Thoracic aorta (tissue), 2 donors: ENCODE data around the gene TNFAIP1. TPM values are rescaled to one million over a fixed set of nuclear protein-coding genes. Genes with fewer than 3 reads are reported as not detected.

ENCODE experiments used
- ATAC-seq: fragments of 150-250 bp; one replicate; pipeline ENCODE4 v1.8.0; 2017; ENCODE audit warnings: low read depth; ENCODE audit not compliant: insufficient number of reproducible peaks, low FRiP score
- DNase-seq: peaks from one replicate; pipeline ENCODE4 v3.0.0-alpha.2; 2020; ENCODE audit warnings: low spot score
- H3K27ac ChIP-seq, 2 donors: fragments of 200-600 bp; sonication (generic); 1 replicate in 1 of 2; 2 replicates in 1 of 2; pipeline ENCODE4 v1.5.1; 2016; ENCODE audit warnings: mild to moderate bottlenecking in 2 of 2, moderate library complexity in 2 of 2
- H3K27me3 ChIP-seq: fragments of 200-600 bp; sonication (generic); replicated peaks from 2 replicates; pipeline ENCODE4 v1.6.0; 2016; ENCODE audit warnings: mild to moderate bottlenecking; ENCODE audit not compliant: insufficient read depth
- H3K36me3 ChIP-seq: fragments of 200-600 bp; sonication (generic); one replicate; pipeline ENCODE4 v1.5.1; 2016
- H3K4me1 ChIP-seq, 2 donors: fragments of 200-600 bp; sonication (generic); 1 replicate in 1 of 2; 2 replicates in 1 of 2; pipeline versions ENCODE4 v1.5.1 to v1.6.0; 2016; ENCODE audit warnings: low read depth in 2 of 2, mild to moderate bottlenecking in 1 of 2; ENCODE audit not compliant: control insufficient read depth in 1 of 2
- H3K4me3 ChIP-seq: fragments of 200-600 bp; sonication (generic); 2 replicates; pipeline ENCODE4 v1.5.1; 2016; ENCODE audit warnings: mild to moderate bottlenecking
- H3K9me3 ChIP-seq: fragments of 200-600 bp; sonication (generic); 2 replicates; pipeline ENCODE4 v1.5.1; 2016
- total RNA-seq, 2 donors: library from RNA; depleted of rRNA; stranded (reverse); fragments of >200 nt; gene quantifications; one replicate each; pipeline versions ENCODE4 v1.1.0 to v1.2.3, GENCODE V29; 2016
- TF ChIP-seq, protein P1 (sequence below): fragments of 200-600 bp; sonication (generic); IDR thresholded peaks from one replicate; pipeline ENCODE4 v1.5.1; 2019; ENCODE audit warnings: antibody characterized with exemption

TNFAIP1 gene
- total RNA-seq, 2 donors from 2014 or later: 43.3 to 66.1 TPM

DNA sequence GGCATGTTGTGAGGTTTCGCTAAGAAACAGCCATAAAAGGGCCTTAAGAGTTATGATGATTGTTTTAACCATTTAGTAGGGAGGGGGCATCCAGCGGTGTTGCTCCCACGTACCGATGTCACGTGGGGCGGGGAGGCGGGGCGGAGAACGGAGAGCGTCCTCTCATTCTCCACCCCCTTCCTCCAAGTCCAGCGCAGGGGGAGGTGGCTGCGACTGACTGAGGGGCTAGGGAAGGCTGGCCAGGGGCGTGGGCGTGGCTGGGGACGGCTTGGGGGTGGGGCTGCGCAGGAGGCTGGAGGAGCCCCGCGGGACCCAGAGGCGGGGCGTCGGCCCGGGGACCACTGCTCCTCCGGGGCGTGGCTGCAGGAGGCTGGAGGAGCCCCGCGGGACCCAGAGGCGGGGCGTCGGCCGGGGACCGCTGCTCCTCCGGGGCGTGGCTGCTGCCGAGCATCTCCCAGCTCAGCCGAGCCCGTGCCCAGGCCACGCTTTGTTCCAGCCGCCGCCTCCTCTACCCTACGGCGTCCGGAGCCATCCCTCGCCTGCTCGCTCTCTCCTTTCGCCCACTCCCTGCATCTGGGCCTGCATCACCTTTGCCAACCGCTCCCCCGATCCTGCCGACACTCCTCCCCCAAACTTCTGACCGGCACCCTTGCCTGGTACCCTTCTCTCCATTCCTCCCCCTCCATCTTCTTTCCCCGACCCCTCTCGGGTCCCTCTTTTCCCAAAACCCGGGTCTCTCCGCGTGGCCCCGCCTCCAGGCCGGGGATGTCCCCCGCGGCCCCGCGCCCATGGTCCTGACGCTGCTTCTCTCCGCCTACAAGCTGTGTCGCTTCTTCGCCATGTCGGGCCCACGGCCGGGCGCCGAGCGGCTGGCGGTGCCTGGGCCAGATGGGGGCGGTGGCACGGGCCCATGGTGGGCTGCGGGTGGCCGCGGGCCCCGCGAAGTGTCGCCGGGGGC lies 36.0 kb downstream of the TNFAIP1 start, which contains the start of gene SARM1:
TSS of gene SARM1 (plus strand) at position 450 of the 958 bp plus-strand sequence. CDS start at position 789, 339 bp downstream.
- Histone ChIP-seq H3K4me3 (peak within 1 kb of the TSS; percentile 73), H3K36me3 (no peaks in the 10 kb centered on the region), H3K9me3 (no peaks in the 10 kb centered on the region), H3K27me3 (no peaks in the 10 kb centered on the region), H3K4me1 (peaks cover 11 to 28% of the 10 kb centered on the region in 2 donors), H3K27ac (peak within 1 kb of the TSS; percentile 64 to 70)
- peak; percentile 60 for ATAC-seq
- DNase-seq: peak; percentile 66
- TF ChIP-seq, protein P1, sequence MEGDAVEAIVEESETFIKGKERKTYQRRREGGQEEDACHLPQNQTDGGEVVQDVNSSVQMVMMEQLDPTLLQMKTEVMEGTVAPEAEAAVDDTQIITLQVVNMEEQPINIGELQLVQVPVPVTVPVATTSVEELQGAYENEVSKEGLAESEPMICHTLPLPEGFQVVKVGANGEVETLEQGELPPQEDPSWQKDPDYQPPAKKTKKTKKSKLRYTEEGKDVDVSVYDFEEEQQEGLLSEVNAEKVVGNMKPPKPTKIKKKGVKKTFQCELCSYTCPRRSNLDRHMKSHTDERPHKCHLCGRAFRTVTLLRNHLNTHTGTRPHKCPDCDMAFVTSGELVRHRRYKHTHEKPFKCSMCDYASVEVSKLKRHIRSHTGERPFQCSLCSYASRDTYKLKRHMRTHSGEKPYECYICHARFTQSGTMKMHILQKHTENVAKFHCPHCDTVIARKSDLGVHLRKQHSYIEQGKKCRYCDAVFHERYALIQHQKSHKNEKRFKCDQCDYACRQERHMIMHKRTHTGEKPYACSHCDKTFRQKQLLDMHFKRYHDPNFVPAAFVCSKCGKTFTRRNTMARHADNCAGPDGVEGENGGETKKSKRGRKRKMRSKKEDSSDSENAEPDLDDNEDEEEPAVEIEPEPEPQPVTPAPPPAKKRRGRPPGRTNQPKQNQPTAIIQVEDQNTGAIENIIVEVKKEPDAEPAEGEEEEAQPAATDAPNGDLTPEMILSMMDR: no peak

DNA sequence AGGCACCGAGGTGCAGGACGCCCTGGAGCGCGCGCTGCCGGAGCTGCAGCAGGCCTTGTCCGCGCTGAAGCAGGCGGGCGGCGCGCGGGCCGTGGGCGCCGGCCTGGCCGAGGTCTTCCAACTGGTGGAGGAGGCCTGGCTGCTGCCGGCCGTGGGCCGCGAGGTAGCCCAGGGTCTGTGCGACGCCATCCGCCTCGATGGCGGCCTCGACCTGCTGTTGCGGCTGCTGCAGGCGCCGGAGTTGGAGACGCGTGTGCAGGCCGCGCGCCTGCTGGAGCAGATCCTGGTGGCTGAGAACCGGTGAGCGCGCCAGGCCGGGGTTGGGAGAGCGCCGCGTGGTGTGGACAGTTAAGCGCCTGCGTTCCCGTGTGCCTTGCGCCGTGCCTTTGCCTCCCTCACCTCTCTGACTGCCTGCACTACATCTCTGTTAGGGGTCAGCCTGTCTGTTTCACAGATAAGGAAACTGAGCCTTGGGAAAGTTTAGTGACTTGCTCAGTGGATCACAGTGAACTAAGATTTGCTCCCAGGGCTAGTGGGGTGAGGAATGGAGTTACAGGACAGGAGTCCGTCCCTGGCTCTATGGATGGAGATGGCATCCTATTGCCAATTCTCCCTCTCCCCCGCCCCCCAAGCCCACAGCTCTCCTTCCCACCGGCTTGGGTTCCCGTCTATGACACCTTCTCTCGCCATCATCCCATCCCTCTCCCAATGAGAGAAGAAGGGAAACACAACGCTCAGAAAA lies 36.8 kb downstream of the TNFAIP1 start:
- Histone ChIP-seq H3K9me3 (no peaks in the 10 kb centered on the region), H3K27me3 (no peaks in the 10 kb centered on the region), H3K36me3 (no peaks in the 10 kb centered on the region), H3K4me3 (peak overlapping the region; percentile 73), H3K27ac (peak overlapping the region; percentile 64 to 70), H3K4me1 (peaks cover 11 to 28% of the 10 kb centered on the region in 2 donors)
- DNase-seq (no peak), ATAC-seq (no peak)
- TF ChIP-seq, protein P1: no peak

GRCh38 chr17:28372945-28373274 lies 37.3 kb downstream of the TNFAIP1 start:
- Histone ChIP-seq H3K27me3 (no peaks in the 10 kb centered on the region), H3K4me3 (peak overlapping the region; percentile 73), H3K9me3 (no peaks in the 10 kb centered on the region), H3K4me1 (peaks cover 11 to 28% of the 10 kb centered on the region in 2 donors), H3K27ac (no peak overlapping the region), H3K36me3 (no peaks in the 10 kb centered on the region)
- TF ChIP-seq, protein P1: no peak
- DNase-seq (no peak), ATAC-seq (no peak)

DNA sequence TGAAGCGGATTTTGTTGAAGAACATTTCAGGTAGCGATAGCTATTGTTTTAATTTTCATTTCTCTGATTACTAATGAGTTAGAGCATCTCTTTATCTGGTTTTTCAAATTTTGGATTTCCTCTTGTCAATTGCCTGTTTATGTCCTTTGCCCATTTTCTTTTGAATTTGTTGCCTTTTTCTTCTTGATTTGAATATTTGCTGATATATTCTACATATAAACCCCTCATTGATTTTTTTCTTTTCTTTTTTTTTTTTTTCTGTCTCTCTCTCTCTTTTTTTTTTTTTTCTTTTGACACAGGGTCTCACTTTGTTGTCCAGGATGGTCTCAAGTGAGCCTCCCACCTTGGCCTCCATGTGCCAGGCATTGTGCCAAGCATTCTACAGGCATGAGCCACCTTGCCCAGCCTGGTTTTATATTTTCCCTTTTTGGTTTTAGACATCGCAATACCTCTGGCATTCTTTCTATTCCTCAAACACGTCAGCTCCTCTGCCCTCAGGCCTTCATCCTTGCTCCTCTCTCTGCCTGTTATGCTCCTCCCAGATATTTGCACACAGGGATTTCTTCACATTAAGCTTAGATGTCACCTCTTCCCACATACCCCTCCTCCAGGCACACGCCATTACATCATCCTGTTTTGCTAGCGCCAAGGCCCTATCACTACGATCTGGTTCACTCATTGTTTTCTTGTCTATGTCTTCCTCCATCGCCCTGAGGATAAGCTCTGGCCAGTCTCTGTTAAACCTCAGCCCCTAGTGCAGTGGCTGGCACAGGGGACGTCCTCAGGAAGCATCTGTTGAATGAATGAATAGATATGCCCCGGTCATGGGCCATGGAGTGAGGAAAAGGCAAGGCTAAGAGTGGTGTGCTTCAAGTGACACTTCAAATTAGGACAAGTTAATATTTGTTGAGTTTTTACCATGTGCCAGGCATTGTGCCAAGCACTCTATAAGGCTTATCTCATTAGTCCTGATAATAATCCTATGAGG lies 44.5 kb downstream of the TNFAIP1 start:
- H3K4me1 ChIP-seq: no peaks in the 10 kb centered on the region
- H3K27me3 ChIP-seq: no peaks in the 10 kb centered on the region
- TF ChIP-seq, protein P1: no peak
- H3K36me3 ChIP-seq: no peaks in the 10 kb centered on the region
- no peak overlapping the region for H3K27ac ChIP-seq
- ATAC-seq (no peak), DNase-seq (no peak)
- no peaks in the 10 kb centered on the region for H3K9me3 ChIP-seq
- H3K4me3 ChIP-seq: no peak overlapping the region
